NCI-H1694 (cell line): Measurements from ENCODE around the gene IMPG2.

Experiments
- DNase-seq: peaks from one replicate; lab custom pipeline; 2025; lab: John Stamatoyannopoulos, UW

The IMPG2 gene

GRCh38 chr3:101240719-101241399 lies 79.5 kb downstream of the IMPG2 start:
- DNase-seq: no peak

GRCh38 chr3:101235048-101235447 lies 85.3 kb downstream of the IMPG2 start:
- DNase-seq: no peak

GRCh38 chr3:101230618-101231017 lies 89.8 kb downstream of the IMPG2 start:
- no peak for DNase-seq

- no peak for DNase-seq
Measured at GRCh38 chr3:101229681-101230080, 90.7 kb downstream of the IMPG2 start.

GRCh38 chr3:101228441-101228840 lies 91.9 kb downstream of the IMPG2 start:
- DNase-seq: no peak

- DNase-seq: no peak
Measured at GRCh38 chr3:101224739-101225138, 95.6 kb downstream of the IMPG2 start.

GRCh38 chr3:101223016-101223415 lies 97.4 kb downstream of the IMPG2 start:
- no peak for DNase-seq

- DNase-seq: no peak
Measured at GRCh38 chr3:101219842-101220560, 100.4 kb downstream of the IMPG2 start.

- no peak for DNase-seq
Measured at GRCh38 chr3:101217472-101218245, 102.7 kb downstream of the IMPG2 start.

- DNase-seq: no peak
Measured at GRCh38 chr3:101216710-101217465, 103.5 kb downstream of the IMPG2 start.

GRCh38 chr3:101212730-101213129 lies 107.6 kb downstream of the IMPG2 start:
- DNase-seq: no peak

- no peak for DNase-seq
Measured at GRCh38 chr3:101204246-101204645, 116.1 kb downstream of the IMPG2 start.

GRCh38 chr3:101203411-101203810 lies 117.0 kb downstream of the IMPG2 start:
- no peak for DNase-seq

- no peak for DNase-seq
Measured at GRCh38 chr3:101202640-101203039, 117.7 kb downstream of the IMPG2 start.

GRCh38 chr3:101200461-101200860 lies 119.9 kb downstream of the IMPG2 start:
- DNase-seq: no peak

GRCh38 chr3:101195951-101196713 lies 124.2 kb downstream of the IMPG2 start:
- DNase-seq: peak; percentile 13

GRCh38 chr3:101194392-101194791 lies 126.0 kb downstream of the IMPG2 start:
- DNase-seq: no peak

GRCh38 chr3:101193957-101194356 lies 126.4 kb downstream of the IMPG2 start:
- DNase-seq: no peak

GRCh38 chr3:101189796-101190195 lies 130.6 kb downstream of the IMPG2 start:
- no peak for DNase-seq

GRCh38 chr3:101189176-101189575 lies 131.2 kb downstream of the IMPG2 start:
- no peak for DNase-seq

GRCh38 chr3:101185341-101185740 lies 135.0 kb downstream of the IMPG2 start:
- DNase-seq: no peak
